Panc1 (cell line): Measurements from ENCODE around the gene SLC66A1.
"Not testable (repeated sequence)": the region's sequence is repeated elsewhere in the genome, so short reads cannot be mapped to it uniquely, and the experiment has no call there.

ENCODE experiments used
- REST ChIP-seq, 2 experiments: IDR thresholded peaks; 2 replicates each; pipeline ENCODE4 v1.6.1; 2011 to 2012; ENCODE audit warnings: low read depth in 2 of 2, control low read depth in 1 of 2, low read length in 1 of 2, mild to moderate bottlenecking in 1 of 2, moderate library complexity in 1 of 2; ENCODE audit not compliant: insufficient read depth in 1 of 2
- TF ChIP-seq, protein P1 (sequence below): fragments of 450-650 bp; IDR thresholded peaks from 2 replicates; pipeline ENCODE4 v1.5.1; 2017; ENCODE audit warnings: mild to moderate bottlenecking

GRCh38 chr1:19285366-19285765 lies 26.8 kb upstream of the SLC66A1 start:
- TF ChIP-seq, protein P1, sequence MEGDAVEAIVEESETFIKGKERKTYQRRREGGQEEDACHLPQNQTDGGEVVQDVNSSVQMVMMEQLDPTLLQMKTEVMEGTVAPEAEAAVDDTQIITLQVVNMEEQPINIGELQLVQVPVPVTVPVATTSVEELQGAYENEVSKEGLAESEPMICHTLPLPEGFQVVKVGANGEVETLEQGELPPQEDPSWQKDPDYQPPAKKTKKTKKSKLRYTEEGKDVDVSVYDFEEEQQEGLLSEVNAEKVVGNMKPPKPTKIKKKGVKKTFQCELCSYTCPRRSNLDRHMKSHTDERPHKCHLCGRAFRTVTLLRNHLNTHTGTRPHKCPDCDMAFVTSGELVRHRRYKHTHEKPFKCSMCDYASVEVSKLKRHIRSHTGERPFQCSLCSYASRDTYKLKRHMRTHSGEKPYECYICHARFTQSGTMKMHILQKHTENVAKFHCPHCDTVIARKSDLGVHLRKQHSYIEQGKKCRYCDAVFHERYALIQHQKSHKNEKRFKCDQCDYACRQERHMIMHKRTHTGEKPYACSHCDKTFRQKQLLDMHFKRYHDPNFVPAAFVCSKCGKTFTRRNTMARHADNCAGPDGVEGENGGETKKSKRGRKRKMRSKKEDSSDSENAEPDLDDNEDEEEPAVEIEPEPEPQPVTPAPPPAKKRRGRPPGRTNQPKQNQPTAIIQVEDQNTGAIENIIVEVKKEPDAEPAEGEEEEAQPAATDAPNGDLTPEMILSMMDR, result not testable (repeated sequence)
- not testable (repeated sequence) for TF ChIP-seq REST (IDR thresholded peaks at IDR 0.05; ENCODE audit: insufficient read depth in 1 of 2, low read depth in 2 of 2, low read length in 1 of 2)
